Measurements from ENCODE around the gene MFNG.

The MFNG gene

DNA sequence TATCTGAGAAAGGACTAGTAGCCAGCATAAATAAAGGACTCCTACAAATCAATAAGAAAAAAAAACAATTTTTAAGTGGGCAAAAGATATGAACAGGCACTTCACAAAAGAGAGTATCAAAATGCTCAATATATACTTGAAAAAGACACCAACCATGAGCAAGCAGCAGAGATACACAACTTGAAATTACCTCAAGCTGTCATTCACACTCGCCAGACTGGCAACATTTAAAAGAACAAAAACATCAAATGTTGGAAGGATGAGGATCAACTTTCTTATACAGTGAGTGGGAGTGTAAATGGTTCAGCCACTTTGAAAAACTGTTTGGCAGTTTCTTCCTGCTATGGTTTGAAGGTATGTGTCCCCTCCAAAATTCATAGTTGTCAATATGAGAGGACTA lies 35.0 kb downstream of the MFNG start:
- no peak for DNase-seq (ENCODE audit: low spot score)
- TF ChIP-seq, protein P1, sequence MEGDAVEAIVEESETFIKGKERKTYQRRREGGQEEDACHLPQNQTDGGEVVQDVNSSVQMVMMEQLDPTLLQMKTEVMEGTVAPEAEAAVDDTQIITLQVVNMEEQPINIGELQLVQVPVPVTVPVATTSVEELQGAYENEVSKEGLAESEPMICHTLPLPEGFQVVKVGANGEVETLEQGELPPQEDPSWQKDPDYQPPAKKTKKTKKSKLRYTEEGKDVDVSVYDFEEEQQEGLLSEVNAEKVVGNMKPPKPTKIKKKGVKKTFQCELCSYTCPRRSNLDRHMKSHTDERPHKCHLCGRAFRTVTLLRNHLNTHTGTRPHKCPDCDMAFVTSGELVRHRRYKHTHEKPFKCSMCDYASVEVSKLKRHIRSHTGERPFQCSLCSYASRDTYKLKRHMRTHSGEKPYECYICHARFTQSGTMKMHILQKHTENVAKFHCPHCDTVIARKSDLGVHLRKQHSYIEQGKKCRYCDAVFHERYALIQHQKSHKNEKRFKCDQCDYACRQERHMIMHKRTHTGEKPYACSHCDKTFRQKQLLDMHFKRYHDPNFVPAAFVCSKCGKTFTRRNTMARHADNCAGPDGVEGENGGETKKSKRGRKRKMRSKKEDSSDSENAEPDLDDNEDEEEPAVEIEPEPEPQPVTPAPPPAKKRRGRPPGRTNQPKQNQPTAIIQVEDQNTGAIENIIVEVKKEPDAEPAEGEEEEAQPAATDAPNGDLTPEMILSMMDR (IDR thresholded peaks at IDR 0.05; ENCODE audit: borderline replicate concordance, control extremely low read depth, extremely low read depth, insufficient read depth, missing control alignments), result no peak
- in situ Hi-C loops (cut with MboI; ENCODE audit: low sequenced_read_pairs, unreplicated experiment), result no loop called here

DNA sequence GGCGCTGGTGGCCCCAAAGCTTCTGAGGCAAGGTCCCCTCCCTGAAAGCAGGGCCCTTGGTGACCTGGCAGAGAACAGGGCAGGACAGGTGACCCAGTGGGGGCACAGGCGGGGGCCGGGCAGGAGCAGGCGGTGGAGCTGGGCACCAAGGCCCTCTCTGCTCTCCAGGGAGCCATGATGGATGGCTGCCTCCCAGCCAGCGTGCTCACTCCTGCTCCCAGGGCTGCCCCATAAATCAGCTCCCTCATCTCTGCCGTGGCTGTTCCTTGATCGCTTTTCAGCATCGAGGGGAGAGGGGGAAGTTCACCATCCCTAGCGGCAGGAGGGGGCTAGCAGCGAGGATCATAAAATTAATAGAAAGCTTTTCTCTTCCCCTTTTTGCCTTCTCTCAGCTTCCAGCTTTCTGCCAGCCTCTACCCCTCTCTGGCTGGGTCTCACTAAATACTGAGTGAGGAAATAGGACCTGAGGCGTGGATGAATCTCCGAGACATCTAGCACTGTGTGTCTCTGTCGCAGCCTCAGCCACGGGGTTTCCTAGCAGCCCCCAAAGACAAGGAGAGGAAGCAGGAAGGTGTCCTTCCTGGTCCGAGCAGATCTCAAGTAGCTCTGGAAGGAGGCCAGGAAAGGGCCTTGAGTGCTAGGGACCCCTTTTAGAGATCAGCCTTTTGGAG lies 36.7 kb downstream of the MFNG start:
- in situ Hi-C loops (cut with MboI; ENCODE audit: low sequenced_read_pairs, unreplicated experiment), result no loop called here
- TF ChIP-seq, protein P1 (IDR thresholded peaks at IDR 0.05; ENCODE audit: borderline replicate concordance, control extremely low read depth, extremely low read depth, insufficient read depth, missing control alignments), result no peak
- DNase-seq (ENCODE audit: low spot score), result no peak

DNA sequence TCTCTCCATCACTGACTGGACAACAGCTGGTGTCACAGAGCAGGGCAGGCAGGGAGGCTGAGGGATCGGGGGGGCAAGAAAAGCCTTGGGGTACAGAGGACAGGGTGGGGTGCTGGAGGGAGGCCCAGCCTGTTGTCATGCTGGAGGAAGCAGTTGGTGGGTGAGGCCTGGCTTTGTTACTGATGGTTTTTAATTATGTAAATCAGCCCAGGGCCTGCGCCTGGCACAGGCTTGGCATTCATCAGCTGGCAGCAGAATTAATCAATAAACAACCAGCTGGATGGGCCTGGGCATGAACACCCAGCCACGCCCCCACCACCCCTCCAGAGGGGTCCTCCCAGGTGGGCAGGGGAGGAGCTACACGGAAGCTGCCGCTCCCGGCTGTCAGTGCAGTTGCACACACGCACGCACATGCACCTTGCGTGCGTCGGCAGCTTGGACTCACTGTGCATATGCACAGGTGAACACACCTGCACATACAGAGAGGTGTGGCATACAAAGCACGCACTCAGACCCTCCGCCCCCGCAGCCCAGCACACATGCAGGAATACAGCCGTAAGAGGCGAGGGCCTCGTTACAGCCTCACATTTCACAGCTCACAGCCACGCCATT lies 37.6 kb downstream of the MFNG start:
- in situ Hi-C loops (cut with MboI; ENCODE audit: low sequenced_read_pairs, unreplicated experiment), result no loop called here
- DNase-seq (ENCODE audit: low spot score), result no peak
- TF ChIP-seq, protein P1 (IDR thresholded peaks at IDR 0.05; ENCODE audit: borderline replicate concordance, control extremely low read depth, extremely low read depth, insufficient read depth, missing control alignments), result no peak

DNA sequence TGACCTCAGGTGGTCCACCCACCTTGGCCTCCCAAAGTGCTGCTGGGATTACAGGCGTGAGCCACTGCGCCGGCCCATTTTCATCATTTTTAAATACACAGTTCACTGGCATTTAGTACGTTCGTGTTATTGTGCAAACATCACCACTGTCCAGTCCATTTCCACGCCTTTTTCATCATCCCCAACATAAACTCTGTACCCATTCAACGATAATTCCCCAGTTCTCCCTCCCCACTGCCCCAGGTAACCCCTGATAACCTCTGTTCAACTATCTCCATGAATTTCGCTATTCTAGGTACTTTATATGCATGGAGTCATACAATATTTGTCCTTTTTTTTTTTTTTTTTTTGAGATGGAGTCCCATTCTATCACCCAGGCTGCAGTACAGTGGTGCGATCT lies 40.7 kb downstream of the MFNG start:
- in situ Hi-C loops (cut with MboI; ENCODE audit: low sequenced_read_pairs, unreplicated experiment), result no loop called here
- TF ChIP-seq, protein P1 (IDR thresholded peaks at IDR 0.05; ENCODE audit: borderline replicate concordance, control extremely low read depth, extremely low read depth, insufficient read depth, missing control alignments), result no peak
- DNase-seq (ENCODE audit: low spot score), result no peak

DNA sequence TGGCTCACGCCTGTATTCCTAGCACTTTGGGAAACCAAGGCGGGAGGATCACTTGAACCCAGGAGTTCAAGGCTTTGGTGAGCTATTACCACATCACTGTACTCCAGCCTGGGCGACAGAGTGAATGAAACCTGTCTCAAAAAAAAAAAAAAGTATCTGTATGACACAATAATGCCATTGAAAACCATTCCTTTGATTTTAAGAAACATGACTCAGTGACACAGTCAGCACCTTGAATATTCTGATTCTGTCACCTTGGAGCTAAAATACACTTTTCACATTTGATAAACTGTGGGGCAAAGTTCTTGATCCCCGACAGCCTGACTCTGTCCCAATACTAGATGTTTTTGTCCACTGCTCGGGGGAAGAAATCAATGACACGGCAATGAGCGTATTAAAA lies 42.2 kb downstream of the MFNG start:
- TF ChIP-seq, protein P1 (IDR thresholded peaks at IDR 0.05; ENCODE audit: borderline replicate concordance, control extremely low read depth, extremely low read depth, insufficient read depth, missing control alignments), result no peak
- no peak for DNase-seq (ENCODE audit: low spot score)
- in situ Hi-C loops (cut with MboI; ENCODE audit: low sequenced_read_pairs, unreplicated experiment), result no loop called here

DNA sequence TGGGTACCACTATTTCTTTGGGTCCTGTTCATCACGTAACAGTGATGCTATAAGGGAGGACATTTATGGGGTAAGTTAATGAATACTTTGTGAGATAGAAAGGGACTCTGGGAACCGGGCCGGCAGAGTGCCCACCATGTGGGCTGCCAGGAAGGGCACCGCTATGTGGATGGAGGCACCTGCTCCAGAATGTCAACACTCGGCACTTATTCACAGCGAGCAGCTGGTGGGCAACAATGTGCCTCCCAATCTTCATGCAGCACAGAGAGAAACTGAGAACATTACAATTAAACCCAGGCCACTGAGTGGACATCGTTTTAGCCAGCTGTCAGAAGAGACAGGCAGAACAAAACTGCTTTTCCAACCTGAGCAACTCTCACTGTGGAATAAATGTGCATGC lies 43.1 kb downstream of the MFNG start:
- no peak for DNase-seq (ENCODE audit: low spot score)
- in situ Hi-C loops (cut with MboI; ENCODE audit: low sequenced_read_pairs, unreplicated experiment), result no loop called here

More for the DNA sequence above, 43.1 kb downstream of the MFNG start:
- TF ChIP-seq, protein P1 (IDR thresholded peaks at IDR 0.05; ENCODE audit: borderline replicate concordance, control extremely low read depth, extremely low read depth, insufficient read depth, missing control alignments), result no peak
